Ramos (cell line): Measurements from ENCODE around the gene OSBPL5.

Experiments
- in situ Hi-C: fragments of 300-500 bp; cut with MboI; formaldehyde crosslinking; loops from one replicate; pipeline ENCODE4 v1.14.3; 2022; ENCODE audit warnings: low sequenced_read_pairs; ENCODE audit not compliant: unreplicated experiment

The OSBPL5 gene

DNA sequence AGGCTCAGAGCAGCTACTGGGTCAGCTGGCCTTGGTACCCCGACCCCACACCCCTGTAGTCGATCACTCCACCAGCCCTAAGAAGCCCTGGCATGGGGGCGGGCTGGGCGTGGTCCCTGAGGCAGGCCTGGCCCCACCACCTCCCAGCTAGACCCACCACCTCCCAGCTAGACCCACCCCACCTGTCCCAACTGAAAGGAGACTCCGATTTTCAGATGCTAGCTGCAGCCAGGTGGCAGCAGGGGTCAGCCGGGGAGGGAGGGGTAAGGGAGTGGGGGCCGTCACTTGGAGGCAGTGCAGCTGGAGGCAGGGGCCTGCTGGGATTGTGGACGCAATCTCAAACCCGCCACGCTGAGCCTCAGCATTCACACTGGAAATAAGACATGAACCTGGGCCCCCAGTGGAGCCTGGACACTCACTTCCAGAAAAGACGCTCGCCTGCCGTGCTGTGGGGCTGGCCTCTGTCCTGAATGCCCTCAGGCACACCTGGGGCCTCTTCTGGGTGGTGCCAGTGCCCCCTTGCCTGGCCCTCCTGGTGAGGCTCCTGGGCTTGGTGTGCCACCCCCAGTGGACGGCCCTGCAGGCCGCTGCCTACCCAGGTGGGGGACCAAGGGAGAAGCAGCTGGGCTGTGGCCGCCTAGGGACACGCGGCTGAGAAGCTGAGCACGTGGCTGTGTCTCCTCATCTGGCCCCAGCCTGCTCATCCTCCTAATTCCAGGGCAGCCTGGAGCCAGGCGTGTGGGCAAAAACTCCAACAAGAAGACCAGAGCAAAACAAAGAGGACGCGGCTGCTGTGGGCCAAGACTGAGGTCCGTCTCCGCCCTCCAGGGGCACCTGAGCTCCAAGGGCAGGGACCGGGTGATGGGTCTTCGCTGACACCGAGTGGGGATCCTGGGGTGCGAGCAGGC lies 26.7 kb downstream of the OSBPL5 start:
- in situ Hi-C loops: no loop called here

DNA sequence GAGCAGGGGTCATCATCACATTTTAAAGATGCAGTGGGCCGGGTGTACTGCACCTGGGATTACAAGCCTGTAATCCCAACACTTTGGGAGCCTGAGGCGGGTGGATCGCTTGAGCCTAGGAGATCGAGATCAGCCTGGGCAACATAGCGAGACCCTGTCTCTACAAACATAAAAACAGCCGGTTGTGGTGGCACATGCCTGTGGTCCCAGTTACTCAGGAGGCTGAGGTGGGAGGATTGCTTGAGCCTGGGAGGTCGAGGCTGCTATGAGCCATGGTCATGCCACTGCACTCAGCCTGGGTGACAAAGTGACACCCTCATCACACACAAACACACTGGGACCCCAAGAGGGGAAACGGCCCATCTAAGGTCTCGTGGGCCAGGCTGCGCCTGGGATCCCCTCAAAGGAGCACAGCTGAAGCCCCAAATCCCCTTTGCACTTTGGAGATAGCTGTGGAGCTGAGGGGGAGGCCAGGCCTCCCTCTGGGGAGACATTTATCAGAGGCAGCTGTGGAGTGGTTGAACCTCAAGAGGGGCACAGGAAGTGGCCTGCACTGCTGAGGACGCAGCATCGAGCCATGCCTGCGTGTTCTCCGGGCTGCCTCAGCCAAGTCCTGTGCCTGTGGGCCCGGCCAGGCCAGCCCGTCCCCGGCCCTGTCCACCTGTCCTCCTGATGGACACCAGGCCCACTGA lies 27.5 kb downstream of the OSBPL5 start:
- in situ Hi-C loops: no loop called here

DNA sequence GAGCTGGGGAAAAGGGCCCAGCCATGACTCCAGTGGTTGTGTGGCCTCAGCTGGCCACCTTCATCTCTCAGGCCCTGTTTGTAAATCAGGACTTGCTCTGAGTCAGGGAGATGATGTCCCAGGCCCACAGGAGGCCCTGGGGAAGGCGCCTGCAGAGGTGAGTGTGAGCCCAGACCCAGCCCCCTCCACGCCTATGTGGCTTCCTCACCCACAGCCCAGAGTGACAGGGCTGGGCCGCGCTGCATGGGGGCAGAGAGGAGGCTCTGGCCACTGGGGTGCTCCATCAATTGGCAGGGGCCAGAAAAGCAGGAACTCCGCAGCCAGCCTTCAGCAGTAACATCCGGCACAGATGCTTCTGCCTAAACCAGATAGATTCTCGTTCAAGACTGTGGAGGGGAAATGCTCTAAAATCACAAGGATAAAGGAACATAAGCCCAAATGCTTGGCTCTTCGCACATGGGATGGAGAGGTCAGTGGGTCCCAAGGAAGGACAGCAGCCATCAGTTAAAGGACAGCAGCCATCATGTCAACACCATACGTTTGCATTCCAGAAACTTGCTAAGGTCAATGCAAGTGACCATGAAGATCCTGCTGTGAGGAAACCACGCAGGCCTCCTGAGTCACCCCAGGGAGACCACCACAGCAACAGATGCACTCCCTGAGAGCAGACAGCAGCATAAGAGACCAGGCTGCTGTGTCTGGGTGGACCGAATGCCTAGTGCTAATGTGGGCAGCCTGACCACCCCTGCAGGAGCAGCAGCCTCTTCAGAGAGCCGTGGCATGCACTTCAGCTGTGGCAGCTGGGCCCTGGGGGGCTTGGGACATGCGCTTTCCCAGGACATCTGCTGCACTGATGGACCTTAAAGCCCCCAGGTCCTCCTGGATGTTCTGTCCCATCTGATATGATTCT lies 28.3 kb downstream of the OSBPL5 start:
- in situ Hi-C loops: no loop called here

DNA sequence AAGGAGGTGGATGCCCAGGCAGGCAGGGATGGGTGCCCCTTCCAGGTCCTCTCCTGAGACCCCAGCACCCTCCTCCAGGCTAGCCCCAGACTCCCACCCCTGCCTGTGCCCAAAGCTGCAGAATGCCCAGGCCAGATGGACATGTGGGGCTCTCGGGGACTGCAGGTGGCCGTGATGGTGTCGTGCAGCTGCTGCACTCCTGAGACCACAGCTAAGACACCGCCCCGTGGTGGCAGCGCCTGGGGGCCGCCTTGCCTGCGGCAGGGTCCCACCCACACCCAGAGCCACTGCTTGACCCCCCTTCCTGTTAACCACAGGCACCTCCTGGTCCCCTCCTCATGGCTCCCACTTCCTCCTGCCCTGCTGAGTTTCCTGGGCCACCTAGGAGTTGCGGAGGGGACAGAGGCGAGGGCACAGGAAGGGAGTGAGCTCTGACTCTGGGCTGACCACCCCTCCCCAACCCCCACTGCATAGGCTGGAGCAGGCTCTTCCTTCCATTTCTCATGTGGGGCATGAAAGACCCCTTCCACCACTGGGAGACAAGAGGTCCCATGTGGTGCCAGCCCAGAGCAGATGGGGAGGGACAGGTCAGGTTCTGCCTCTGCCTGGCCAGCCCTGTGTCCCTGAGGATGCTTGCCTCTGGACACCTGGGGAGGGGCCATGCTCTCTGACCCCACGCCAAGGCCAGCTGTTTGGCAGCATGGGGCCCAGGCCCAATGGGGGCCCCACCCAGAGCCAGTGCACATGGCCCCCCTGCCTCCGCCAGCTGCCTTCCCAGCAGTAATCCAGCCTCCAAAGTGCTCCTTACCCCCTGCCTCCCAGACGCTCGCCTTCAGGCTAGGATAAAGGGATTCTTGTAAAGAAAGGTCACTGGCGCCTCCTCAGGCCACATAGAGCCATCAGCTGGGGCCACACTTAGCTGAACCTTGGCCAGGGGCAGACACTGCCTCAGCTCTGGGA lies 29.3 kb downstream of the OSBPL5 start:
- in situ Hi-C loops: no loop called here

DNA sequence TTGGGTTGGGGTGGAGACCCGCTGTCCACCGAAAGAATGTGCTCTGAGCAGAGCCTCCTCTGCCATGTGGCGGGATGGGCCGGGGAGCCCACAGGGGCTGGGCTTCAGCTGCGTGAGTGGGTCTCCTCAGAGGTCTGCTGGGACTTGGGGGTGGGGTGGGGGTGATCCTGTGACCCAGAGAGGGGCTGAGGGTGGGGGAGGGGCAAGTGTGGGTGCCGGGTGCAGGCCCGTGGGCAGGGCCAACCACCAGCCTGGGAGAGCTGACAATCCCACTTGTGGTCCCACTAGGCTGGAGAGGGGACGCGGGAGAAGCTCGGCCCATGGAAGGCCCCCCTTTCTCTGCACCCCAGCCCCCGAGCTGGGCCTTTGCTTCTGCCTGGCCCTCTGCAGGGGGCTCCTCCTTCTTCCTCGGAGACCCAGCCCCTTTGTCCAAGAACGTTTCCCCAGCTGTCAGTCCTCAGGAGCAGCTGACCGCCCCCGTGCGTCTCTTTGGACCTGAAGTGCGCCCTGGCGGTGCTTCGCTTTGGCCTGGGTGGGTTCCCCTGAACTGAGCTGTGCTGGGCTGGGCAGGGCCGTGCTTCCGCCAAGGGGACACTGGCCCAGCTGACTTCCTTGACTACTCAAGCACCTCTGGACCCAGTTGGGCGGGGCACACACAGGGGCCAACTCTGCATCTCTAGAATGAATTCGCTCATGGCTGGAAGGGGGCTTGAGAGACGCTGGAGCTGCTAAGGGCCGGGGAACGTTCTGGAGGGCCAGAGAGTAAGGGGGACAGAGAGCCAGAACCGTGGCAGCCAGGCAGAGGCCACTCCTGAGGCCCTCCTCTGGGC lies 30.2 kb downstream of the OSBPL5 start:
- in situ Hi-C loops: no loop called here

DNA sequence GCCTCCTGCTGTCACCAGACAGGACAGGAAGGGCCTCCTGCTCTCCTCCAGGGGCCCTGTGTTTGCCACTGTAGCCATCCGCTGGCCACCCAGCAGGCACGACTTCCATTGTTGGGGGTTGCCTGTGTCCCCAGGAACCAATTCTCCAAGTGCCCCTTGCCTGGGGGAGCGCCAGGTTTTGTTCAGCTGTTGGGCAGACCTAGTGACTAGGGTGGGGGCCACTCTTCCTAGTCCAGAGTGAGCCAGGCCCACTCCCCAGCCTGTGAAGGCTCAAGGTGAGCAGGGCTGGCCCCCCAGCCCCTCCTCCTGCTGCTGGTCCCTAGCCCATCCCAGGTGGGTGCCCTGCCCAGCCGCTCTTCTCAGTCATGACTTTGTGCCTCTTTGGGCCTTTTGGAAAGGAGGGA lies 30.9 kb downstream of the OSBPL5 start:
- in situ Hi-C loops: no loop called here

DNA sequence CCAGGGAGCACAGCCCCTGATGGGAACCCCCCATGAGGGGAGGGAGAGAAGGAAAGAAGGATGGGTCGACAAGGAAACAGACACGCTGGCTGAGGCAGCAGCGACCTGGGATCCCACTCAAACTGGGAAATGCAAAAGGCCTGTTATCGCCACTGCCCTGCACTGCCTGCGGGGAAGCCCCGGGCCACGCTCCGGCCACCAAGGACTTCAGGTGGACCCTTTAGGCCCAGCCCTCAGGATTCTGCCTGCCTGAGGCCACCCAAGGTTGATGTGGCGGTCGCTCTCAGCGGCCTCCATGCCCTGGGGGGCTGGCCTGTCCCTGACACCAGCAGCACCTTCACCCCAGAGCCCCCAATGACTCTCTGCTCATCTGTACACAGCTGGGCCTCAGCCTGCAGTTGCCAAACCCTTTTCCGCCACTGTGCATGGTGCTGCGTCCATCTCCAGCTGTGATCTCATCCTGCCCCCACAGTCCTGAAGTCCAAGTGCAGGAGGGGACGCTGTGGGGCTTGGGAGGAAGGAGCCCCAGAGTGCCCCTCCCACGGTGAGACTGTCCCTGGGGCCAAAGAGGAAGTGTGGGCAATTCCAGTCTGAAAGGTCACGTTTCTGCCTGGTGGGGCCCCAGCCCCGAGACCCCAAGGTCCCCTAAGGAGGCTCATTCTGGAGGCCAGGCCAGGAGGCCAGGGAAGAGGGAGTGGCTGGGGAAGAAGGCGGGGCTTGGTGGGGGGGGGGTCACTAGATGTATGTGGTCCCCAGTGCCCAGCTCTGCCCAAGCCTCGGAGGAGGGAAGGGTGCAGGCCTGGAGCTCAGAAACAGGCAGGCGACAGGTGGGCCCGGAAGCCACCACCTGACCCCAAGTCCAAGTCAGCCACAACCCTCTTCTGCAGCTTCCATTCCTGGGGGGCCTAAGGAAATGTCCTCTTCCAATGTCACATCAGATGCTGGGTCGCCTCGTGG lies 31.6 kb downstream of the OSBPL5 start:
- in situ Hi-C loops: no loop called here

DNA sequence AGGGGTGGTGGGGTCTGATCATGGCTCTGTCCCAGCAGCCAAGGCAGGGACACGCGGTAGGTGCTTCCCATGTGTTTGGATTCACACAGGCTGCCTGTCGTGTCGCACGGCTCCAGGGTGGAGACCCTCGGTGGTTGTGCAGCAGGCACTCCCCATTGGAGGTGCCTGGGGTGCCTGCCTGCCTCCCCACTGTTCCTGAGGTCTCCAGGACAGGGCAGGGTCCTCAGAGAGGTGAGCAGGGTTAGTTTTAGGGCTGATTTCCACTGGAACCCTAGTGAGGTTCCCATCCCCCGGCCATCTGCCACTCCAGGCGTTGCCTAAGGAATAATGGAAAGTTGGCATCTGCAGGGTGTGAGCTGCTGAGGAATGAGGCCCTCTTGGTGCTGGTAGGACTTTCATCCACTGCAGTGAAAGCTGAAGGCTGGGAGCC lies 32.3 kb downstream of the OSBPL5 start:
- in situ Hi-C loops: no loop called here

DNA sequence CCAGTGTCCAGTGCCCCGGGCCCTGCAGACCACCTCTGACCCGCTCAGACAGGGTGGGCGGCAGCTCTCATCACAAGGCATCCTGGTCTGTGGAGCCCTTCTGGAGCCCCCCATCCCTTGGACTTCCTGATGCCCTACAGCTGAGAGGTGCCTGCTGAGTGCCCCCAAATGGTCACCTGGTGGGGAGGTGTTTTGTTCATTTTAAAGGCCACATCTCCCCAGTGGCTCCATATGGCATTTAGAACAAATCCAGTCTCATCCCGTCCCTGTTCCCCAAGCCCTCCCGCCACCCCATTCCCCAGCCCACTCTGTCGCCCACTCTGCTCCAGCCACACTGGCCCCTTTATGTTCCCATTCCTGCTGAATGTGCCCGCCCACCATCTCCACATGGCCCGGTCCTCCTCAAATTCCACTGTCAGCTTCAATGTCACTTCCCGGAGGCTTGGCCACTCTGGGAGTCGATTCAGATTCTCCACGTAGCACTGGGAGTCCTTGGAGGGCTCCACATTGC lies 32.8 kb downstream of the OSBPL5 start:
- in situ Hi-C loops: no loop called here

DNA sequence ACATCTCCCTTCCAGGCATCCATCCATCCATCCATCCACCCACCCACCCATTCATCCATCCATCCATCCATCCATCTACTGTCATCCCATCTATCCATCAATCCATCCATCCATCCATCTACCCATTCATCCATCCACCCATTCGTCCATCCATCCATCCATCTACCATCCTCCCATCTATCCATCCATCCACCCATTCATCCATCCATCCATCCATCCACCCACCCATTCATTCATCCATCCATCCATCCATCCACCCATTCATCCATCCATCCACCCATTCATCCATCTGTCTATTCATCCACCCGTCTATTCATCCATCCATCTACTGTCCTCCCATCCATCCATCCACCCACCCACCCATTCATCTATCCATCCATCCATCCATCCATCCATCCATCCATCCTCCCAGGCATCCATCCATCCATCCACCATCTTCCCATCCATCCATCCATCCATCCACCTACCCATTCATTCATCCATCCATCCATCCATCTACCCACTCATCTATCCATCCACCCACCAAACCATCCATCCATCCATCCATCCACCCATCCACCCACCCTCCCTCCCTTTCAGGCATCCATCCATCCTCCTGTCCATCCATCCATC lies 33.7 kb downstream of the OSBPL5 start:
- in situ Hi-C loops: no loop called here

DNA sequence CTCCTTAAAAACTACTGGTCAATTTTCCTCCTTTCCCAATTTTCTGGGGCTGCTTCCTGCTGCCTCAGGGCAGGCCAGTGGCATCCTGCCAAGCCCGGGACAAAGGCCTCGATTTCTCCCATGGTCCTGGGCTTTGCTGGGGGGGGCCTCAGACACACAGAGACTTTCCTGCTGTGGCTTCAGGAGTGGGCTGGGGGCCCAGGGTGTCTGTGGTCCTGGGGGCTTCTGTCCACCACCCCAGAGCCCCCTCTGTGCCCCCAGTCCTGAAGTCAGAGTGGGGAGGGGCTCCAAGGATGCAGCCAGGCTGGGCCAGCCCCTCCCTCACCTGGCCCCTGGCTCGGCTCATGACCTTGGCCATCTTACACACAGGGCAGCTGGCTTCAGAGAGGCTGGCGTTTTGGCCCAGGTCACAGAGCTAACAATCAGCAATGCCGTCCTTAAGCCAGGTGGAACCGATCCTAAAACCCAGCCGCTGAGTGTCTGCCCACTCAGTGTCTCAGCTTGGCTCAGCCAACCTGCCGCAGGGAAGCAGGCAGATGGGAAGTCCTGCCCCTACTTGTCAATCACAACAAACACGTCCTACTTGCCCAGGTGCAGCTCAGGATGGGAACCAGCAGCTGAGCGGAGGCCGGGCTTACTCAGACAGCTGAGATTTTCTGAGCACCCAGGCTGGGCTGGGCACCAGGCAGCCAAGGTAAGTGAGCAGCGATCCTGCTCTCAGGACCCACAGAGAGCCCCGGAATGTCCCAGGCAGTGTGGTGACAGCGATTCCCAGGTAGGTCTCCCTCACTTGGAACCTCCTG lies 34.6 kb downstream of the OSBPL5 start:
- in situ Hi-C loops: no loop called here

DNA sequence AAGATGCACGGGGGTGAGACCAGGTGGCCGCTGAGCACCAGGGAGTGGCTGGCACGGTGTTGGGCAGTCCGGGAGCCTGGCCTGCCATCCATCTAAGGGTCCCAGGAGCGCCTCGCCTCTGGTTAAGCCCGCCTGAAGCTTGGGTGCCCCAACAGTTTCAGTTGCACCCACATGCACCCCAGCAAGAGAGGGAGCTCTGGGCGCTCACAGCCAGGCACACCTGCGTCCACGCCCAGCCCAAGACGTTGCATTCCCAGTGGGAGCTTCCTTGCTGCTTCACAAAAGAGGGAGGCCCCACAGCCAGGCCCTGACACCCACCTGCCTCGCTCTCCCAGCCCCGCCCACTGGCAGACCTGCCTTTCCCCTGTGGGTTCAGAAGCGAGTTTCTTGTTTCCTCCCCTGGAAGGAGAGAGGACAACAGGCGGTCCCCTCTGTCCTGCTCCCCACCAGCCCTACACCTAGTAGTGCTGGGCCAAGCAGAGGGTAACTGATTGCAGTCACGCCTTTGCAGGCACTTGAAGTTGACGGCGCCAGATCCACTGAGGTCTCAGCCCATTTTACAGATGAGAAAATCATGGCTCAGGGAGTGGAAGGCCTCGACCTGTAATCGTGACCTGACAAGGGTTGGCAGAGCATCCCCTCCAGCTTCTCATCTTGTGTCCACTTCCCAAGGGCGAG lies 35.4 kb downstream of the OSBPL5 start:
- in situ Hi-C loops: no loop called here

DNA sequence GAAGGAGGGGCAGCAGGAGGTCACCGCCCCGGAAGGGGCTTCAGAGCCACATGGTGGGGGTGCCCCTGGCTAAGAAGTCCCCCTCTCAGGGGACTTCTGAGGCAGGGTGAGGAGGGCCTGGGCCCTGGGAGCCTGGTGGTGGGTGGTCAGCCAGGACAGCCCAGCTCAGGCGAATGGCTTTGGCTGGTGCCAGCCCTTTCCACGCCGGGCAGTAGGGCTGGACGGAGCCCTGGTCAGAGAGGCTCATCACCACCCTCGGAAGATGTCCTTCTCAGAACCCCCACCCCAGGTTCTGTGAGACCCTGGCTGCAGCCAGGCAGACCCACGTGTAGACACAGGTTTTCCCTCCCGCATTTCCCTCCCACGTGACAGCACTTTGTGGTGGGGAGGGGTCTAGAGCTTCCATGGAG lies 35.9 kb downstream of the OSBPL5 start:
- in situ Hi-C loops: no loop called here

DNA sequence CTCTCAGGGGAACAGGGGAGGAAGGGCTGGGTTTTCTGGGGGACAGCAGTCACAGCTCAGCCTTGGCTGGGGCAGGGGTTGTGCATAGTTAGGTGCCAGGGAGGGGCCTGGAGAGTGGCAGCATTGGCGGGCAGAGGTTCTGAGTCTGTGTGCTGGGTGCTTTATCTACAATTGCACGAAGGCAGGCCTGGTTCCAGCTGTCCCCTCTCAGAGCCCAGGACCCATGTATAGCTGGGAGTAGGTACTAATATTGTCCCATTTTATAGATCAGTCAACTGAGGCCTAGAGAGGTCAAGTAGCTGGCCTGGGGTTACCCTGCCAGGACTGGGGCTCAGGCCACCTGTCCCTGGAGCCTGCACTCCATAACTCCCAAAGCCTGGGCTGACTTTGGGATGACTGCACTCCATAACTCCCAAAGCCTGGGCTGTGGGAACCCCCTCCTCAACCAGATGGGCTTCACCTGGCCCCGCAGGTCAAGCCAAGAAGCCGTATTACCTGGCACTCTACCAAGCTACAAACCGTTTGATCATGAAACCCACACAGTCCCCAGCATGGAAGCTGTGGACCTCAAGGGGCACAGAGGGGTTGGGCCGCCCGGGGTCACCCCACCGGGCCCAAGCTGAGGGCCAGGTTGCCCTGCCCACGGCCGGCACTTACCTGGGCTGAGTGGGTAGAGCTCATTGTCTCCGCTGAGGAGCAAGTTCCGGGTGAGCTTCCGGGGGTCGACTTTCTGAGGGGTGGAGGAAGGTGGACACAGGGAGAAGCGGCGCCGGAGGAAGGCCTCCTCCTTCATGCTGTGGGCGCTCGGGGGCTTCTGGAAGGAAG lies 36.5 kb downstream of the OSBPL5 start:
- in situ Hi-C loops: no loop called here
